PC-3 (cell line): ENCODE measurements around the gene RNF7.

Source experiments
- EZH2 ChIP-seq: fragments of 300-600 bp; sonication (generic); IDR thresholded peaks from one replicate; pipeline ENCODE4 v1.6.1; 2017; ENCODE audit warnings: antibody characterized with exemption, mild to moderate bottlenecking, low read length; ENCODE audit not compliant: unreplicated experiment
- EZH2phosphoT487 ChIP-seq: fragments of 300-600 bp; sonication (generic); IDR thresholded peaks from 2 replicates; pipeline ENCODE4 v1.6.1; 2018; ENCODE audit warnings: mild to moderate bottlenecking, antibody characterized with exemption, low read length, borderline replicate concordance
- TF ChIP-seq, protein P1 (sequence below): fragments of 300-600 bp; sonication (generic); conservative IDR thresholded peaks from 2 replicates; pipeline ENCODE4 v1.5.1; 2017; ENCODE audit warnings: antibody characterized with exemption, low read depth, mild to moderate bottlenecking, low read length

DNA sequence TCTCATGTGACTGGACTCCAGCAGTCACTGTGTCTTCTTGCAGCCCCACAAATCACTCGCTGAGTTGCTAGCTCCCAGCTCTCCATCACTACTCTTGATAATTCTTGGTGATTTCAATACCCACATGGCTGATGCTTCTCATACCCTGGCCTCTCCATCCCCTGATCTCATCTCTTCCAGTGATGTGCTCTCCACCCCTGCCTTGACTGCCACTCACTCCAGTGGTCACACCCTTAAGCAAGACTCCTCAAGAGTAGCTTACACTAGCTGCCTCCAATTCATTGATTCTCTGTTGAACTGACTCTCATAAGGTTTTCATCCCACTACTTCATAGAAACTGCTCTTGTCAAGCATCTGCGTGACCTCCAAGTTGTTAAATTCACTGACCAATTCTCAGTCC, 25.9 kb downstream of the RNF7 start:
- TF ChIP-seq EZH2 (no peak), EZH2phosphoT487 (no peak)
- TF ChIP-seq, protein P1, sequence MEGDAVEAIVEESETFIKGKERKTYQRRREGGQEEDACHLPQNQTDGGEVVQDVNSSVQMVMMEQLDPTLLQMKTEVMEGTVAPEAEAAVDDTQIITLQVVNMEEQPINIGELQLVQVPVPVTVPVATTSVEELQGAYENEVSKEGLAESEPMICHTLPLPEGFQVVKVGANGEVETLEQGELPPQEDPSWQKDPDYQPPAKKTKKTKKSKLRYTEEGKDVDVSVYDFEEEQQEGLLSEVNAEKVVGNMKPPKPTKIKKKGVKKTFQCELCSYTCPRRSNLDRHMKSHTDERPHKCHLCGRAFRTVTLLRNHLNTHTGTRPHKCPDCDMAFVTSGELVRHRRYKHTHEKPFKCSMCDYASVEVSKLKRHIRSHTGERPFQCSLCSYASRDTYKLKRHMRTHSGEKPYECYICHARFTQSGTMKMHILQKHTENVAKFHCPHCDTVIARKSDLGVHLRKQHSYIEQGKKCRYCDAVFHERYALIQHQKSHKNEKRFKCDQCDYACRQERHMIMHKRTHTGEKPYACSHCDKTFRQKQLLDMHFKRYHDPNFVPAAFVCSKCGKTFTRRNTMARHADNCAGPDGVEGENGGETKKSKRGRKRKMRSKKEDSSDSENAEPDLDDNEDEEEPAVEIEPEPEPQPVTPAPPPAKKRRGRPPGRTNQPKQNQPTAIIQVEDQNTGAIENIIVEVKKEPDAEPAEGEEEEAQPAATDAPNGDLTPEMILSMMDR: no peak
